ENCODE data around the gene ANKRD34A. TPM values are rescaled to one million over a fixed set of nuclear protein-coding genes. Genes with fewer than 3 reads are reported as not detected.

The ANKRD34A gene
- total and polyA plus RNA-seq, 2 of the 13 experiments (the other 11 are each of a cell fraction or from before 2014, with no cell fraction given) = 0.05 to 0.07 TPM

- H2AFZ ChIP-seq (ENCODE audit: low read length) = peak overlapping the region; percentile 11
- DNase-seq (ENCODE audit: low spot score) = no peak
- peak overlapping the region in 2 of 3 experiments; percentile 11 to 51; a peak in 3 of 6 replicates for H3K4me3 ChIP-seq (replicated peaks in 1 of 3; ENCODE audit: insufficient read depth in 1 of 3, low read depth in 2 of 3, low read length in 3 of 3)
- H3K4me1 ChIP-seq (ENCODE audit: insufficient read depth, low read length) = peaks cover 76% of the 10 kb centered on the region
- no peaks in the 10 kb centered on the region for H4K20me1 ChIP-seq (ENCODE audit: insufficient read depth, low read length)
- peak; percentile 50 for FAIRE-seq
- TF ChIP-seq YEATS4 (CRISPR knock-in tag; IDR thresholded peaks at IDR 0.05; ENCODE audit: borderline replicate concordance) (no peak), ZNF724P (CRISPR knock-in tag; IDR thresholded peaks at IDR 0.05; ENCODE audit: borderline replicate concordance) (no peak), RELA (CRISPR knock-in tag; IDR thresholded peaks at IDR 0.05) (no peak), KIAA2018 (CRISPR knock-in tag; IDR thresholded peaks at IDR 0.05; ENCODE audit: borderline replicate concordance) (no peak), HOXA9 (CRISPR knock-in tag; IDR thresholded peaks at IDR 0.05; ENCODE audit: borderline replicate concordance) (no peak), PHF21A (CRISPR knock-in tag; IDR thresholded peaks at IDR 0.05) (0 out of 2 replicates have a peak, but pooled peaks have one; percentile 2), ZFP91 (CRISPR knock-in tag; IDR thresholded peaks at IDR 0.05; ENCODE audit: borderline replicate concordance) (no peak)
- no peaks in the 10 kb centered on the region for H3K9me3 ChIP-seq (ENCODE audit: low read length)
- BruUV-seq (replicated peaks) = no TSS peak
- H3K27me3 ChIP-seq (ENCODE audit: control insufficient read depth in 1 of 2, insufficient read depth in 2 of 2, low read length in 2 of 2) = no peaks in the 10 kb centered on the region
- intact Hi-C loops (cut with micrococcal nuclease; ENCODE audit: unreplicated experiment) (loop anchor here (2.0 kb wide), 1 partner anchor 14 kb away; no protein-coding TSS in a partner anchor), in situ Hi-C loops (cut with HindIII; ENCODE audit: extremely low pct_ligation_motif_present, low pct_unique_long_range_greater_than_20kb) (no loop called here)
- no peaks in the 10 kb centered on the region for H3K79me2 ChIP-seq (ENCODE audit: insufficient read depth, low read length)
- ATAC-seq = peak; percentile 19
- ChIA-PET POLR2A (interaction anchor here (1.0 to 2.1 kb wide), 2 partner anchors 20 to 58 kb away, joined by 3 to 7 read pairs; partner anchors contain the start of genes ANKRD34A, POLR3GL and RBM8A), CTCF (ENCODE audit: low intra/inter-chr PET ratio, low total read pairs) (no interaction called here)
- no peak overlapping the region for H3K9ac ChIP-seq (ENCODE audit: insufficient read depth, low read depth, low read length)
- no peak overlapping the region for H3K27ac ChIP-seq (ENCODE audit: extremely low read length, insufficient read depth, low read length)
- no peaks in the 10 kb centered on the region for H3K36me3 ChIP-seq (replicated peaks in 1 of 2; ENCODE audit: control insufficient read depth in 1 of 2, insufficient read depth in 2 of 2, low read length in 2 of 2)
- 35% methylated on average over 2 of the region's 2 CpGs for WGBS (ENCODE audit: low lambda C conversion rate)
- H3K4me2 ChIP-seq (ENCODE audit: low read depth, low read length) = peak overlapping the region; percentile 79
Observed at GRCh38 chr1:145985129-145985501, 20.7 kb upstream of the ANKRD34A start.
